A549 (cell line): Measurements from ENCODE around the gene CDC16.

Experiments
- CHD4 ChIP-seq: fragments of 200-600 bp; sonication (generic); IDR thresholded peaks from 2 replicates; pipeline ENCODE4 v1.6.1; 2016; ENCODE audit warnings: antibody characterized with exemption, mild to moderate bottlenecking, borderline replicate concordance
- CTCF ChIP-seq: fragments of >200 bp; sonication (Bioruptor Twin); formaldehyde crosslinking; IDR thresholded peaks from 3 replicates; pipeline ENCODE4 v1.5.1; 2016
- ELK1 ChIP-seq: fragments of 150-350 bp; IDR thresholded peaks from 2 replicates; pipeline ENCODE4 v1.6.1; 2014; ENCODE audit warnings: low read depth, mild to moderate bottlenecking, low read length
- EP300 ChIP-seq, 2 experiments: fragments of >200 bp; sonication (Bioruptor Twin); formaldehyde crosslinking; IDR thresholded peaks; 2 replicates in 1 of 2; 3 replicates in 1 of 2; pipeline ENCODE4 v1.6.1; 2016 to 2017
- HDAC2 ChIP-seq: fragments of 200-600 bp; sonication (generic); IDR thresholded peaks from 2 replicates; pipeline ENCODE4 v1.6.1; 2016
- JUNB ChIP-seq: fragments of >200 bp; sonication (Bioruptor Twin); formaldehyde crosslinking; IDR thresholded peaks from 2 replicates; pipeline ENCODE4 v1.6.1; 2016
- MAFK ChIP-seq: fragments of 450-650 bp; IDR thresholded peaks from 2 replicates; pipeline ENCODE4 v1.6.1; 2014; ENCODE audit not compliant: partially characterized antibody
- MAZ ChIP-seq: fragments of 150-350 bp; IDR thresholded peaks from 2 replicates; pipeline ENCODE4 v1.6.1; 2014; ENCODE audit warnings: antibody characterized with exemption, low read depth, low read length, borderline replicate concordance
- RNF2 ChIP-seq: fragments of 200-600 bp; sonication (generic); IDR thresholded peaks from 2 replicates; pipeline ENCODE4 v1.6.1; 2016; ENCODE audit warnings: low read depth, mild to moderate bottlenecking, antibody characterized with exemption, moderate library complexity, borderline replicate concordance
- TF ChIP-seq, protein P1 (sequence below): IDR thresholded peaks from 2 replicates; pipeline ENCODE4 v1.6.1; 2012

DNA sequence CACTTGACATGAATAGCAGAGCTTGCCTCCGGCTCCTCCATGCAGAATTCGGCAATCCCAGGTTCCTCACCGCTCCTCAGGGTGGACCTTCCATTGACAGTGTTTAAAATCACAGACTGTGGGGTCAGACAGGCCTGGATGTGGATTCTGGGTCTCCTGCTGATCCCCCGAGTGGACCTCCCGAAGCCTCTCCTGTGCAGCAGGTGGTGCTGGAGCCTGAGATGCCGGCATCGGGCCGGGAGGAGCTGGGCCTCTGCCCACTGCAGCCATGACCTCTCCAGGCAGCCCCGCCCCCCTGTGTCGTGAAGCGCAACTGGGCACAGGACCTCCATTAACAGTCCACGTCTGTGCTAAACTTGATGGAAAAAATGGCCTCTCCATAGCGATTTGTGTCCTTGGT, 10.5 kb upstream of the CDC16 start:
- TF ChIP-seq CTCF (no peak), MAFK (no peak), HDAC2 (no peak), JUNB (no peak), CHD4 (no peak), RNF2 (no peak), ELK1 (no peak), MAZ (no peak), EP300 (IDR thresholded peaks at IDR 0.05) (no peak)
- TF ChIP-seq, protein P1, sequence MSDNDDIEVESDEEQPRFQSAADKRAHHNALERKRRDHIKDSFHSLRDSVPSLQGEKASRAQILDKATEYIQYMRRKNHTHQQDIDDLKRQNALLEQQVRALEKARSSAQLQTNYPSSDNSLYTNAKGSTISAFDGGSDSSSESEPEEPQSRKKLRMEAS, result no peak
